GM12873 (cell line): ENCODE results near the gene DAPK1.

Source experiments
- CTCF ChIP-seq: IDR thresholded peaks from 2 replicates; pipeline ENCODE4 v1.5.1; 2012; ENCODE audit warnings: low read depth, mild to moderate bottlenecking, moderate library complexity, low read length, control low read depth; ENCODE audit not compliant: insufficient read depth; ENCODE audit errors: missing control alignments

The DAPK1 gene

GRCh38 chr9:87520172-87520683 lies 22.6 kb downstream of the DAPK1 start:
- TF ChIP-seq CTCF: no peak

DNA sequence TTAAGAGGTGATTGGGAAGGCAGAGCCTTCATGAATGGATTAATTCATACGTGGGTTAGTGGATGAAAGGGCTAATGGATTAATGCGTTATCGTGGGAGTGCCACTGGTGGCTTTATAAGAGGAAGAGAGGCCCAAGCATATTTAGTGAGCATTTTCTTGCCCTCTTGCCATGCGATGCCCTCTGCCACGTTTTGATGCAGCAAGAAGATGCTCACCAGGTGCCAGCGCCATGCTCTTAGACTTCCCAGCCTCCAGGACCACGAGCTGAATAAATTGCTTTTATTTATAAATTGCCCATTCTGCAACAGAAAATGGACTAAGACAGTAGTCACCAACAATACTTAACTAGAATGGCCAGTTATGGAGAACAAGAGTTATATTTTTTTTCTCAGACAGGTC lies 24.2 kb downstream of the DAPK1 start:
- no peak for TF ChIP-seq CTCF

GRCh38 chr9:87524061-87524460 lies 26.4 kb downstream of the DAPK1 start:
- no peak for TF ChIP-seq CTCF

- no peak for TF ChIP-seq CTCF
Measured at GRCh38 chr9:87525546-87526303, 28.1 kb downstream of the DAPK1 start.

GRCh38 chr9:87527211-87527916 lies 29.7 kb downstream of the DAPK1 start:
- no peak for TF ChIP-seq CTCF

DNA sequence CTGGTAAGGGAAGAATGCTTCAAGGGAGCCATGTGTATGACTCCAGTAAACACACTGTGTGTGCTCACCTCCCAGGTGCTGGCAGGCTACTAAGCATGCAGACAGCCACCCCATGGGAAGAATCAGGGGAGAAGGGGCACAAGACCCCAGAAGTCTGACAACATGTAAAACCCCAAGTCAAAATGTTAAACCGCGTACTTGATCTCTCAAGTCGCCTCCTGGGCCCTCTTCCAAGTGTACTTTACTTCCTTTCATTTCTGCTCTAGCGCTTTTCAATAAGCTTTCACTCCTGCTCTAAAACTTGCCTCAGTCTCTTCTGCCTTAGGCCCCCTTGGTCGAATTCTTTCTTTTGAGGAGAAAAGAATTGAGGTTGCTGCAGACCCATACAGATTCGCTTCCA lies 31.3 kb downstream of the DAPK1 start:
- no peak for TF ChIP-seq CTCF

GRCh38 chr9:87529671-87530070 lies 32.0 kb downstream of the DAPK1 start:
- TF ChIP-seq CTCF: no peak
